Renal cortical epithelial cell (primary cell): ENCODE results near the gene MYO1E. TPM values are rescaled to one million over a fixed set of nuclear protein-coding genes. Genes with fewer than 3 reads are reported as not detected.
"Not testable (repeated sequence)": the region's sequence is repeated elsewhere in the genome, so short reads cannot be mapped to it uniquely, and the experiment has no call there.

ENCODE experiments used
- DNase-seq: peaks from one replicate; pipeline ENCODE4 v3.0.0-alpha.2; 2011; ENCODE audit warnings: low read depth
- total RNA-seq: library from RNA; depleted of rRNA; stranded (reverse); fragments of >200 nt; gene quantifications from 2 replicates; pipeline ENCODE4 v1.2.3, GENCODE V29; 2014

Gene MYO1E
- total RNA-seq, 1 donor from 2014 or later = 694 TPM

GRCh38 chr15:59140422-59141226, 232.0 kb downstream of the MYO1E start:
- DNase-seq = peak; percentile 75

GRCh38 chr15:59138243-59138642, 234.4 kb downstream of the MYO1E start:
- peak; percentile 25 for DNase-seq

- DNase-seq = no peak
Observed at GRCh38 chr15:59137566-59137965, 235.1 kb downstream of the MYO1E start.

GRCh38 chr15:59133929-59134427, 238.7 kb downstream of the MYO1E start:
- no peak for DNase-seq

DNA sequence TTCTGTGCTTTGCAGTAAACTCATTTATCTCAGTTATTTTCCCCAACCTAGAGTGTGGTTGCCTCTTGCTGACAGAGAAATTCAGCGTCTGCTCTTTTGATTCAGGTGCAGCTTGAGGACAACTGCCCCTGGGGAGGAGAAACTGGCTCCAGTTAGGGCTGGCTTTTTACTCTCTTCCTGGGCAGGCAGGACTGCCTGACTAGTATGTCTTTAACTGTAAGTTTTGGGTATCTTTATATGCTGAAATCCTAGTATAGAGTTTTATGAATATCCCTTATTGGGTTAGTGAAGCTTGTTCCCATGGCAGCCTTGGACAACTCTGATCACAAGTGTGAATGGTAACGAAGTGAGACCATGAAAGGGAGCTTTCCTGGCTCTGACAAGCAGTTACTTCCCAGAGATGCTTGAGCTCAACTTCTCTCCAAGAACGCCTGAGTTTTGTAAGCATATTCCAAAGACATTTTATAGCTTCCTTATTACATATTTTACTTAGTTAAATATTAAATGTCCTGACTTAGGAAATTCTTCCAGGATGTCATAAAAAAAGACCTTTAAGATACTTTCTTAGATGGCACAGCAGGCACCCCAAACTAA, 240.6 kb downstream of the MYO1E start:
- DNase-seq = no peak

DNA sequence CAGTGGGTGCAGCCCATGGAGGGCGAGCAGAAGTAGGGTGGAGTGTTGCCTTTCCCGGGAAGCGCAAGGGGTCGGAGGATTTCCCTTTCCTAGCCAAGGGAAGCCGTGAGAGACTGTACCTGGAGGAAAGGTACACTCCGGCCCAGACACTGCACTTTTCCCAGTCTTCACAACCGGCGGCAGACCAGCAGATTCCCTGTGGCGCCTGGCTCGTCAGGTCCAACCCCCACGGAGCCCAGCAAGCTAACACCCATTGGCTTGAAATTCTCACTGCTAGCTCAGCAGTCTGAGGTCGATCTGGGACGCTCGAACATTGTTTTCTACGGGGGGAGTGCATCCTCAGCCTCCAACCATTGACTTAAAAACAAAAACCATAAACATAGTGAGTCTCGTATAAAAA, 241.2 kb downstream of the MYO1E start:
- no peak for DNase-seq

DNA sequence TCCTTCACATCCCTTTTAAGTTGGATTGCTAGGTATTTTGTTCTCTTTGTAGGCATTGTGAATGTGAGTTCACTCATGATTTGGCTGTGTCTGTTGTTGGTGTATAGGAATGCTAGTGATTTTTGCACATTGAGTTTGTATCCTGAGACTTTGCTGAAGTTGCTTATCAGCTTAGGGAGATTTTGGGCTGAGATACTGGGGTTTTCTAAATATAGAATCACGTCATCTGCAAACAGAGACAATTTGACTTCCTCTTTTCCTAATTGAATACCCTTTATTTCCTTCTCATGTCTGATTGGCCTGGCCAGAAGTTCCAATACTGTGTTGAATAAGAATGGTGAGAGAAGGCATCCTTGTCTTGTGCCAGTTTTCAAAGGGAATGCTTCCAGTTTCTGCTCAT, 245.4 kb downstream of the MYO1E start:
- not testable (repeated sequence) for DNase-seq

- DNase-seq = not testable (repeated sequence)
Observed at GRCh38 chr15:59125683-59126082, 247.0 kb downstream of the MYO1E start.

DNA sequence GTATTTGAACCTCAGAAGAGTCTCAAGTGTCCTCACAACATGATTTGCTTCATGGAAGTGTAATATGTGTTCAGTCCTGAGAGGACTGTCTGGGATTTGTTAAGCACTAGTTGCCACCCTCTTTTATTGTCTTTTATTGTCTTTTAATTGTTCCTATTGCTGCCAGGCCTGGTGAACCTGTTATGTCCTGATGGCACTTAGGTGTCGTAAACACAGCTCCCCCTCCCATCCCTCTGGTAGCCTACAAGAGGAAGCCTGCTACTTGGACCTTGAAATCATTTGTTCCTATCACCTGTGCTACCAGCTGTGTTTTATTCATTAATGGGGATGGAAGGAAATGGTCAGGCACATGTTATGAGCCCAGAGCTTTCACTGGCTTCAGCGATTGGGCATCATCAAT, 248.4 kb downstream of the MYO1E start:
- DNase-seq = no peak

GRCh38 chr15:59120937-59121336, 251.7 kb downstream of the MYO1E start:
- no peak for DNase-seq

GRCh38 chr15:59119625-59120024, 253.0 kb downstream of the MYO1E start:
- no peak for DNase-seq

DNA sequence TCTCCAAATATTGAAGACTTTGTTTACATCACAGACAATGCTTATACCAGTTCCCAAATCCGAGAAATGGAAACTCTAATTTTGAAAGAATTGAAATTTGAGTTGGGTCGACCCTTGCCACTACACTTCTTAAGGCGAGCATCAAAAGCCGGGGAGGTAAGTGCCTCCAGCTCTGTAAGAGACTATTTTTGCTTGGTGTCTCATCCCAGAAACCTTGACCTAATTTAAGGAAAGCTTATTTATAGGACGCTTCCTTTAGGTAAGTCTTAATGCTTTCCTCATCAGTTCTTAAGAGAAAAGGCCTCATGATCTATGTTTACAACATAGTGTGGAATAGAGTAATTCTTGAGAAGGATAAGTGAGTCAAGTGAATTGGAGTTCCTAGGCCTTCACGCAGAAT, 255.9 kb downstream of the MYO1E start:
- DNase-seq = no peak

- DNase-seq = no peak
Observed at GRCh38 chr15:59116141-59116540, 256.5 kb downstream of the MYO1E start.

GRCh38 chr15:59115047-59115446, 257.6 kb downstream of the MYO1E start:
- DNase-seq = no peak

GRCh38 chr15:59111251-59111650, 261.4 kb downstream of the MYO1E start:
- no peak for DNase-seq

DNA sequence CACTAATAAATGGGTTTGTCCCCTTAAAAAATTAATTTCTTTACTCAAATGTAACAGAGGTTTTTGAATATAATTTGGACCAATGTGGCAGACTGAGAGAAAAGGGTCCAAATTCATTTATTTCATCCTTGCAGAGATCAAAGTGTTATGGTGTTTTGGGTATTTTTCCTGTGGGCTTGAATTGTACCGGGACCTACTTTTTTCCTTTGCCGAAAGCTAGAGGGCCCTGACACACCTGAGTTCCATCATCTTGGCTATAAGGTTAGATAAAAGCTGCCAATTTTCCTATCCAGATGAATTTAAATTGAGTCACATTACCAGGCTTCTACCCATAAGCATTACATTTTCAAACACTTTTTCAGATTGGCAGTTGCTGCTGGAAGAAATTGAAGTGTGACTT, 266.8 kb downstream of the MYO1E start:
- DNase-seq = no peak

GRCh38 chr15:59104912-59105732, 267.5 kb downstream of the MYO1E start, which contains the start of gene CCNB2:
Gene CCNB2 (plus strand): TSS chr15:59105146. CDS start chr15:59105269, 123 bp downstream.
- peak; percentile 93 for DNase-seq

- no peak for DNase-seq
Observed at GRCh38 chr15:59104602-59104911, 268.1 kb downstream of the MYO1E start.

- DNase-seq = no peak
Observed at GRCh38 chr15:59099162-59099685, 273.4 kb downstream of the MYO1E start.

- no peak for DNase-seq
Observed at GRCh38 chr15:59096429-59096828, 276.2 kb downstream of the MYO1E start.

- peak; percentile 46 for DNase-seq
Observed at GRCh38 chr15:59094077-59094476, 278.6 kb downstream of the MYO1E start.

- DNase-seq = no peak
Observed at GRCh38 chr15:59087731-59088130, 284.9 kb downstream of the MYO1E start.
